GM18505 (cell line): ENCODE results near the gene CPB1.
"Not testable (repeated sequence)": the region's sequence is repeated elsewhere in the genome, so short reads cannot be mapped to it uniquely, and the experiment has no call there.

Experiments used
- ATAC-seq: cut with Tn5 transposase; IDR thresholded peaks from one replicate; pipeline ENCODE4 v1.9.1; 2021; ENCODE audit not compliant: unreplicated experiment
- POLR2A ChIP-seq: IDR thresholded peaks from 4 replicates; pipeline ENCODE4 v1.6.1; 2011; ENCODE audit warnings: borderline replicate concordance; ENCODE audit not compliant: insufficient read depth, insufficient read length; ENCODE audit errors: extremely low read depth

The CPB1 gene

DNA sequence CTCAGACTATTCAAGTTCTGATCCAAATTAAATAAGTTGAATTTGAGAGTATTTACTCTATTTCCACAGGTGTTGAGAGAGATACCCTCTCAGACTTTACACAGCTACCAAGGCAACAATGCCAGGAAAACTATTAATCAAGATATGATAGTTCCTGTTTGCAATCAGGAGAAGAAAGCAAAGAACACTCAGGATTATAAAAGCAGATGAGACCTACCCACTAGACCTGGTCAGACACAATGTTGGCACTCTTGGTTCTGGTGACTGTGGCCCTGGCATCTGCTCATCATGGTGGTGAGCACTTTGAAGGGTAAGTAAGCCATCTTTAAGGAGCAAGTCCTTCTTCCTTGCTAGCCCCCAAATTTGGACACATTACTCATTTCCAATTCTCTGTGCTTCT, at the start of gene CPB1:
CPB1 (plus strand) TSS at position 227 of the 400 bp plus-strand sequence; CDS start at position 240, 13 bp downstream.
- TF ChIP-seq POLR2A = no peak
- no peak for ATAC-seq

DNA sequence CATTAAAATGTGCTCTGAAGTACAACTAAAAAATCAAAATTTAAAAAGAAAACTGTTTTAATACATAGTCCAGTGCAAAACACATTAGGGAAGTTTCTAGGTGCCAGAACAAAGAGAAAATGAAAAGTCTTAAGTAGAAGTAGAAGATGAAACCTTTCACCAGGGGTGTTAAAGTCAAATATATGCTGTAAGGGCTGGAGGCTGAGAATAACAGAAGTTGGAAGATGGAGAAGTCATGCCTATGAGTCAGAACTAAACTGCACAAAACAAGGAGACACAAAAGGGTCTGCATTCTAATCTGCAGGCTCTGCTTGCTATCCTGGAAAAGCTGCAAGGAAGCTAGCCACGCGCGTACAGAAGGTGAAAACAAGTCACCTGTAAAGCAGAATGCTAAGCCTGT, 48.7 kb upstream of the CPB1 start:
- ATAC-seq = no peak
- no peak for TF ChIP-seq POLR2A

DNA sequence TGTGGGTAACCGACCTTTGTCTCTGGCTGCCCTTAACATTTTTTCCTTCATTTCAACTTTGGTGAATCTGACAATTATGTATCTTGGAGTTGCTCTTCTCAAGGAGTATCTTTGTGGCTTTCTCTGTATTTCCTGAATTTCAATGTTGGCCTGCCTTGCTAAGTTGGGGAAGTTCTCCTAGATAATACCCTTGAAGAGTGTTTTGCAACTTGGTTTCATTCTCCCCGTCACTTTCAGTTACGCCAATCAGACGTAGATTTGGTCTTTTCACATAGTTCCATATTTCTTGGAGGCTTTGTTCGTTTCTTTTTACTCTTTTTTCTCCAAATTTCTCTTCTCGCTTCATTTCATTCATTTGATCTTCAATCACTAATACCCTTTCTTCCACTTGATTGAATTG, 42.6 kb upstream of the CPB1 start:
- ATAC-seq = not testable (repeated sequence)

DNA sequence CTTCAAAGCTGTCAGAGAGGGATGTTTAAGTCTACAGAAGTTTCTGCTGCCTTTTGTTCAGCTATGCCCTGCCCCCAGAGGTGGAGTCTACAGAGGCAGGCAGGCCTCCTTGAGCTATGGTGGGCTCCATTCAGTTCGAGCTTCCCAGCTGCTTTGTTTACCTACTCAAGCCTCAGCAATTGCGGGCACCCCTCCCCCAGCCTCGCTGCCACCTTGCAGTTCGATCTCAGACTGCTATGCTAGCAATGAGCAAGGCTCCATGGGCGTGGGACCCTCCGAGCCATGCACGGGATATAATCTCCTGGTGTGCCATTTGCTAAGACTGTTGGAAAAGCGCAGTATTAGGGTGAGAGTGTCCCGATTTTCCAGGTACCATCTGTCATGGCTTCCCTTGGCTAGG, 41.5 kb upstream of the CPB1 start:
- not testable (repeated sequence) for ATAC-seq

DNA sequence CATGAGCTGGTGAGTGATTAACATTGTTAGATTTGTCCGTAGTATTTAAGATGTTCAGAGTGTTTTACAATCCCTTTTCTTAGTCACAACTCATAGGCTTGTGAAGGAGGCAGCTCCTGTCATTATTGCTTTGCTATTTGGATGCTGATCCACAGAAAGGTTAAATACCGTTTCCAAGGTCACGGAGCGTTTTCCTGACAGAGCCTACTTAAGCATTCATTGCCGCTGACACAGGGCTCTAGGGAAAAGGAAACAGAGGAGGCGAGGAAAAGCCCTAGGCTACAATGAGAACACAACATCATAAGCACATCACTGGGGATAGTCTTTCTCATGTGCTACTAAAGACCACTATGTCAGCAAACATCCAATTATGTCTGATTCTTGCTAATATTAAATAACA, 38.5 kb upstream of the CPB1 start:
- no peak for TF ChIP-seq POLR2A
- ATAC-seq = no peak

DNA sequence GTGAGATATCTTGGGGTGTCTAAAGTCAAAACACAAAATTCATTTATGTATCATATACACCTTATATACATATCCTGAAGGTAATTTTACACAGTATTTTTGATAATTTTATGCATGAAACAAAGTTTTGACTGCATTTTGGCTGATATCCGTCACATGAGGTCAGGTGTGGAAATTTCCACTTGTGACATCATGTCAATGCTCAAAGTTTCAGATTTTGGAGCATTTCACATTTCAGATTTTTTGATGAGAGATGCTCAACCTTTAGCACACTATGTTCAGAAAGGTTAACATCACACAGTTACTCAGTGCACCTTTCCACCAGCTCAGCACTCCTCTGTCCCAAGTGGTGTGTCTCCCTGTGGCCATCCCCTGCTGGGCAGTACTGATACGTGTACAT, 37.7 kb upstream of the CPB1 start:
- ATAC-seq = no peak
- no peak for TF ChIP-seq POLR2A

DNA sequence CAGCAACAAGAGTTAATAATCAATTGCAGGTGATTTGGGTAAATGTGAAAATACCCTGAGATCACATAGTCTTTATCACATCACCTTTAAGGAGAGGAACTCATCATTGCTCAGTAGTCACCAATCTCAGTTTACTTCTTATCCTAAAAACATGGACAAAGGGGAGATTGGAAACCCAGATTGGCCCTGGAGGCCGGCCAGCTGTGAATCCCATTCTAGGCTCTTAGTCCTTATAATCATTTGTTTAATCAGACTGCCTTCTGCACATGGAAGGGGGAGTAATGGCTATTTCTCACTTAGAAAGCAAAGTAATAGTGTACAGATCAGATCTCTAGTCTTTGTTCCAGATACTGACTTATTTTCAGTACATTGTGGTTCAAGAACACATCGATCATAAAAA, 37.2 kb upstream of the CPB1 start:
- no peak for ATAC-seq
- TF ChIP-seq POLR2A = no peak

DNA sequence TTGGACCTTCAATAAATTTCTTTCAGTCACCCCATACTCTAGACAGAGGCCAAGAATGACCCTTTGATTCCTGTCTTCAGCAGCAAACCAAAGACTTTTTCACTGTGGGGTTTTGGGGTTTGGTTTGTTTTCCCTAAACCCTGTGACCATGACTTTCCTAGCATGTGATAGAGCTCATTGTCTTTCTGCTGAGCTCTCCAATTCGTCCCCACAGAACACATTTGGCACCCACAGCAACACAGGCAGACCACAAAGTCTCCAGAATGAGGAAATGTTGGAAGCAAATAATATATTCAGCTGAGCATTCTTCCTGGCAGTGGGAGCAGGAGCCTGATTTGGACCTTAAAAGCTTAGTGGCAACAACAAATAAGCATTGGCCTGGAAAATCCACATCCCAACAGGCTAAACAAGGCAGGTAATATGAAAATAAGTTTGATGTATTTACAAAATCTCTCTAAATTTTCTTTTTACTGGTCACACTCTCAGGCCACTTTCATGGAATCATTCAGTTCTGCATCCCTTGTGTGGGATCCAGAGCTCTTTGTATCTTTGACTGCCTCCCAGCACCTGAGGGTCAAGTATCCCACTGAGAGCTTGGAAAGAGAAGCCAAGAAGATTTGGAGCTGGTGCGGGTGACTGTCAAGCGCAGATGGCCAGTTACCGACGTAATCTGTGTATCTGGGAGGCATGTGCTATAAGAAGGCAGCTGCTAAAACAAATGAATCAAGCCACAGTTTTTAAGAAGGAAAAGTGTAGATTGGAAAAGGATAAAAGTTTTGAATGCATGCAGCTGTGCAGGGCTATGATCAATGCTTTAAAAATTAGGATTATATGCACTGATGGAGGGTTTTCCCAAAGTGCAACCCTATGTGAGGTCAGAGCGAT, 36.5 kb upstream of the CPB1 start:
- ATAC-seq = no peak
- TF ChIP-seq POLR2A = no peak

DNA sequence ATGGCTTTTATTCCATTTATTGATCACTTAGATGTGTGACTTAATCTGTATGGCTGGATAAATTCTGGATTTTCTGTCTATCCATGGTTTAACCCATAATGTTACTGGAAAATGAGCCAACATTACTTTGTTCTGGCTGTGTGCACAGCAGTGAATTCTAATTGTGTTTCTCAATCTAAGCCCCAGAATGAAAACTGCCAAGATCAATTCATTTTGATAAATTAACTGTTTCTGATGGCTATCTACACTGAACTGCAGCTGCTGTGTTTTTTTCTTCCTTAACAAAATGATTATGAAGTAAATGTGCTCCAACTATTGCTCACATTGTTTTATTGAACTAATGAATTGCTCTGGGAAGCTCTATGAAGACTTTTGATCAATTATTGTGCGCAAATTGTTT, 35.7 kb upstream of the CPB1 start:
- no peak for TF ChIP-seq POLR2A
- ATAC-seq = no peak

DNA sequence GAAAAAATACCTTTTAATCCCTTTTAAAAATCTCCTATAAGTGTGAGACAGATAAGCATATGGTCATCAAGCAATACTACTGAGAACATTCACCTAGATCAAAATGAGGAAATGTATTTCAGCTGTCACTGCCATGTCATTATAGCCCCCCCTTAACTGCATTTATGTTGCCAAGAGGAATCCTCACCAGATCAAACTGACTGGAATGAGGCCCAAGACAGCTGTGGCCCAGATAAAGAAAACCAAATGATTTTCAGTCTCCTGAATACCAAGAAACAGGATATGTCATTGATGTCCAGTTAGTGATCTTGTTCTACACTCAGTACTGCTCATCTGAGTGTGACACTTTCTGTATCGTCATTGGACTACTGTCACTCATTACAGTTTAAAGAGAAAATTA, 35.1 kb upstream of the CPB1 start:
- no peak for TF ChIP-seq POLR2A
- ATAC-seq = no peak

DNA sequence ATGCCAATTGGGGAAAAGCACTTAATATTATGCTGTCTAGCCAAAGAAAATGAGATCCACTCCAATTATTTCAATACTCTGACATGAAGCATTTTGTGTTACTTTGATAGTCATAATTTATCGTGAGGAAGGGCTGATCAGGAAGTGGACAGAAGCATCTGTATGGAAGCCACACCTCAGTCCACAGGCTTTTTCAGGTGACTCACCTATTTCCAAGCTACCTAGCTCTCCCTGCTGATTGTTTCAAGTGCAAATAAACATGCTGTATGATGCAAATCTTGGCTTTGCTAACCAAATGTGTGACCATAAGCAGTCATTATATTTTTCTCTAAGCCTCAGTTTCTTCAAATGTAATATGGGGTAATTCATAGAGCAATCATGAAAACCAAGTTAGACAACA, 30.8 kb upstream of the CPB1 start:
- no peak for ATAC-seq
- no peak for TF ChIP-seq POLR2A

DNA sequence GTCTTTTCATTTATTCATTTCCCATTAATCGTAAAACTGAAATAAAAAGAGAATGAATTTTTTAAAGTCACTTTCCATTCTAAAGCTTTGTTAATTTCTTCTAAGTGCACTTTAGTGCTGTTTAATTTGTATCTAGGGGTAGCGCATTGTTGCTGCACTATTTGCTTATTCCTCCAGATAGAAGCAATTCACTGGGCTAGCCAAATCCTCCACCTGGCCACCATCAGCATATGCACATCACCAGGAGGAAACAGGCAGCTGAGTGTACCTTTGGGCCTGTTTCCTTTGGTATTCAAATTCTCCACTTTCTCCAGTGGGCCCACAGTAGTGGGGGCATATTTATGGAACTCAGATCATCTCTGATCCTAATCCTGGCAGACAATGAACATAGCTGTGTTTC, 29.8 kb upstream of the CPB1 start:
- ATAC-seq = no peak
- no peak for TF ChIP-seq POLR2A

DNA sequence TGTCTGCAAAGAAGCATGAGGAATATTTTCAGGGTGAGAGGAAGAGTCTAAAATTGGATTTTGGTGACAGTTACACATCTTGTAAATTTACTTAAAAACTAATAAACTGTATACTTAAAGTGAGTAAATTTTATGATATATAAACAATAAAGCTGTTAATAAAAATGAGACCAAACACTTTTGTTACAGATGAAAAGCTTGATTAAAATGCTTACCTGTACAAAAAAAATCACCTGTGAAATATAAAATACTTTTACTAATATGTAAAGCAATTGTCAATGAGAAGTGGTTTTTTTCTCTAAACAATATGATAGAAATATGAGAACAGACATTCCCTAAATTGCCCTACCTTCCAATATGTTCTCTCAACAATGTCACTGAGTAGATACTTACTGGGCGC, 27.2 kb upstream of the CPB1 start:
- no peak for ATAC-seq
- TF ChIP-seq POLR2A = no peak

DNA sequence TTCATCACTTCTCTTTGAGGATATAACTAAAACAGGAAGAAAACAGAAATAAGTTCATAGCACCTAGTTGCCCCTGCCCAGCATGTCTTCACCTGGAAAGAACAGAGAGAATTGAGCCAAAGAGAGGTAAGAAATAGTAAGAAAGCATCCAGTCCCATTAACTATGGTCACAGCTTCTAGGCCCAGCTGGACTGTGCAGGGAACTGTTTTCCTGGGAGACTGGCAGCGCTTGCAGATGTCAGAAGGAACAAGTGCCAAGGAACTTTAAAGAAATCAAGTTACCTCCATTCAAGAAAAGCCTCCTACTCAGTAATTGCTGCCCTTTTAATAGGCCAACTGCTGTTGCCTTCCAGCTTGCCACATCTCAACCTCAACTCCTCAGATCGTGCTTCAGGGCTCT, 17.8 kb upstream of the CPB1 start:
- no peak for ATAC-seq
- TF ChIP-seq POLR2A = no peak
